Effector memory CD8-positive, alpha-beta T cell (primary cell): Measurements from ENCODE around the gene NAA10.

Source experiments
- ATAC-seq: fragments of 150-1000 bp; cut with Tn5 transposase; replicated peaks from 2 replicates; pipeline ENCODE4 v1.10.0; 2021; ENCODE audit warnings: mild to moderate bottlenecking, moderate library complexity
- DNase-seq, 3 experiments: peaks; one replicate each; pipeline ENCODE4 v3.0.0; 2021
- H3K27ac Mint-ChIP-seq, 2 donors: one replicate each; pipeline ENCODE4 v1.8.0; 2022; ENCODE audit warnings: mild to moderate bottlenecking in 2 of 2, mixed read lengths in 2 of 2, moderate library complexity in 2 of 2
- H3K27me3 Mint-ChIP-seq, 2 donors: one replicate each; pipeline ENCODE4 v1.8.0; 2022; ENCODE audit warnings: mixed read lengths in 2 of 2
- H3K36me3 Mint-ChIP-seq: one replicate; pipeline ENCODE4 v1.8.0; 2022; ENCODE audit warnings: mild to moderate bottlenecking, moderate library complexity, mixed read lengths; ENCODE audit not compliant: insufficient read depth
- H3K4me1 Mint-ChIP-seq, 2 donors: one replicate each; pipeline ENCODE4 v1.8.0; 2022; ENCODE audit warnings: low read depth in 2 of 2, mixed read lengths in 2 of 2
- H3K4me3 Mint-ChIP-seq, 2 donors: one replicate each; pipeline ENCODE4 v1.8.0; 2022; ENCODE audit warnings: mild to moderate bottlenecking in 2 of 2, mixed read lengths in 2 of 2, moderate library complexity in 2 of 2
- H3K9me3 Mint-ChIP-seq, 2 donors: one replicate each; pipeline ENCODE4 v1.8.0; 2022; ENCODE audit warnings: mixed read lengths in 2 of 2

Gene NAA10

DNA sequence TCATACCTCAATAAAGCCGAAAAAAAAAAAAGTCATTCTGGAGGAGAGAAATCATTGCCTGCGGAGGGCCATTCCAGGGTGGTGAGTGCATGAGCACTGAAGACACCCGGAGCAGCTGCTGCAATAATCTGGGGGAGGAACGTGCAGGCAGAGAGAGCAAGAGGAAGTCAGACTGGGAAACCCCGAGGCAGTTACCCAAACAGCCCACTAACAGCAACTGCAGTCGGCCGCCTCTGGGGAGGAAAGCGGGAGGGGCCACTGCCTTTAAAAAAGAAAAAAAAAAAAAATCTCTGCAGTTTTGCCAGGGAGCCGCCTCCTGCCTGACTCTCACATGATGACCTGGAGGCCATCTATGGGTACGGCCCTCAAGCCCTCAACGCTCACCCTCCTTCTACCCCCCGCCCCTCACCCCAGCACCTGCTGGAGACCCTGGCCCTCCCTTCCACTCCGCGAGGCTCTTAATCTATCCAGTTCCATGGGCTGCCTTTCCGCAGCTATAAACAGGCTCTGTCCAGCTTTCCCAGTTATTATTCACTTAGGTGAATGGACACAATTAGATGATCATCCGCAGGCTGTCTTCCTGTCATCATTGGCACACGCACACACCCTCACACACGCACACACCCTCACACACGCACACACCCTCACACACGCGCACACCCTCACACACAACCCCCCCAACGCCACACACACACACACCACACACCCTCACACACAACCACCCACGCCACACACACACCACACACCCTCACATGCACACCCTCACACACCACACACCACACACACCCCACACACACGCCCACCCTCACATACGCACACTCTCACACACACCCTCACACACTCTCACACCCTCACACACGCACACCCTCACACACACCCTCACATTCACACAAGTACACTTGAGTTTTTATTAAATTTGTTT, 33.7 kb downstream of the NAA10 start:
- Mint-ChIP-seq H3K4me3 (peak overlapping the region; percentile 60 to 64), H3K27me3 (no peaks in the 10 kb centered on the region), H3K36me3 (peaks cover 12% of the 10 kb centered on the region), H3K9me3 (no peaks in the 10 kb centered on the region), H3K27ac (peak overlapping the region; percentile 54 to 79), H3K4me1 (peaks cover 35 to 36% of the 10 kb centered on the region in 2 donors)
- ATAC-seq (peak; percentile 92), DNase-seq (peak; percentile 45 to 52 (median 46))

DNA sequence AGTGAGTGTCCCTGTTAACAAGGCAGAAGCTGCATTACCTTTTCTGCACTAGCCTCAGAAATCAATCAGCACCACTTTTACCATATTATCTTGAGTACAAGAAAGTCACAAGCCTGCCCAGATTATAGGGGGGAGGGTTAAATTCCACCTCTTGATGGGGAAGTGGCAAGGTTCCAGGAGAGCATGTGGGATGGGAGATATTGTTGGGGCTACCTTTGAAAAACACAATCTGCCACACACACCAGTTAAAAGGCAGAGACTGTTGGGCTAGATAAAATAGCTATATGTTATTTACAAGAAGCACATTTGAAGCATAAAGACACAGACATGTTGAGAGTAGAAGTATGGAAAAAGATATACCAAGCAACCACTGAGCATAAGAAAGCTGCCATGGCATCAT, 36.9 kb downstream of the NAA10 start:
- no peak for DNase-seq
- H3K4me1 Mint-ChIP-seq: peaks cover 14 to 16% of the 10 kb centered on the region in 2 donors
- peaks cover 0 to 2% of the 10 kb centered on the region in 2 donors for H3K27me3 Mint-ChIP-seq
- no peak for ATAC-seq
- peaks cover 9% of the 10 kb centered on the region for H3K36me3 Mint-ChIP-seq
- H3K27ac Mint-ChIP-seq: no peak overlapping the region
- no peaks in the 10 kb centered on the region for H3K9me3 Mint-ChIP-seq
- H3K4me3 Mint-ChIP-seq: no peak overlapping the region

DNA sequence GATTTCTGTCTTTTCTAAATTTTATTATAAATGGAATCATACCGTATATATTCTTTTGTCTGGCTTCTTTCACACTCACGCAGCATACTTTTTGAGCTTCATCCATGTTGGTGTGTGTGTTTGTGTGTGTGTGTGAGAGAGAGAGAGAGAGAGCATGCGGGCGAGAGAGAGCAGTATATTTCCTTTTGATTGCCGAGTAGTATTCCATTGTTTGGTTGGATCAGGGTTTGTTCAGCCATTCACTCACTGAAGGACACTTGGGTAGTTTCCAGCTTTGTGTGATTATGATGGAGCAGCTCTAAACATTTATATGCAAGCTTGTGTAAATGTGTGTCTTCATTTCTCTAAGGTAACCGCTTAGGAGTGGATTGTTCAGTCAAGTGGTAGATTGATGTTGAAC, 45.7 kb downstream of the NAA10 start:
- no peak for DNase-seq
- Mint-ChIP-seq H3K9me3 (no peaks in the 10 kb centered on the region), H3K27me3 (peaks cover 0 to 22% of the 10 kb centered on the region in 2 donors), H3K4me1 (no peaks in the 10 kb centered on the region), H3K4me3 (no peak overlapping the region), H3K36me3 (peaks cover 3% of the 10 kb centered on the region), H3K27ac (no peak overlapping the region)
- ATAC-seq: no peak

DNA sequence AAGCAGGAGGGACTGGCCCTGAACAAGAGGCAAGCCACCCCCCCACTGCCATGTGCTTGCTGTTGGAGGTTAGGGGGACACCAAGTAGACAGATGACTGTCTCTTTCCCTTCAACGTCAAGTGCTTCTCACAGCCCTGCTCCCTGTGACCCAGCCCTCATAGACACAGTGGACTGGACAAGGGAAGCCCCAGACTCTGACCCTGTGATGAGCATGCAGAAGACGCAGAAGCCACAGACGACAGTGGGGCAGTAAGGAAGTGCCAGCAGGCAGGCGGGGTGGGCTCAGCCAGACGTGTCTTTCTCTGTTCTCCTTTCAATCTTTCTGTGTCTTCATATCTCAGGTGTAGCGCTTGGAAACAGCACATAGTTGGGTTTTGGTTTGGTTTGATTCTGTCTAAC, 46.5 kb downstream of the NAA10 start:
- H3K27me3 Mint-ChIP-seq: peaks cover 0 to 29% of the 10 kb centered on the region in 2 donors

DNA sequence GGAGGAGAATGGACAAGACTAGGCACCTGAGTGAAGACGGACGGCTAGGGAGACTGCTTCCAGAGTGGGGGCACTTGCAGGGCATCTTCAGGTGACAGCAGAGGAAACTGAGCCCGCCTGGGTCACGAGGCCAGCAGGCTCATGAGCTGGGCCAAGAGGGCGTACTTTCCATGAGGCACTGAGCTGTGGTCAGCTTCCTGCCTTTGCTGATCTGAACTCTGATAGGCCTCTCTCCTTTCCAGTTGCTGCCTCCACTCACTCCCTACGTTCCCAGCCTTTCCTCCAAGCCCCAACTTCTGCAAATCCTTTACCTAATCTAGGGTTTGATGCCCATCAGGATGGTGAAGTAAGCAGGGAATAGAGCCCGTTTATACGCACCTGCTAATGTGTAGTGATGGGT, 47.5 kb downstream of the NAA10 start:
- Mint-ChIP-seq H3K4me1 (no peaks in the 10 kb centered on the region), H3K27ac (no peak overlapping the region), H3K36me3 (peaks cover 3% of the 10 kb centered on the region), H3K27me3 (peaks cover 2 to 31% of the 10 kb centered on the region in 2 donors), H3K4me3 (no peak overlapping the region), H3K9me3 (no peaks in the 10 kb centered on the region)
- DNase-seq: no peak
- no peak for ATAC-seq

More for the DNA sequence above, 46.5 kb downstream of the NAA10 start:
- H3K4me1 Mint-ChIP-seq: no peaks in the 10 kb centered on the region
- H3K4me3 Mint-ChIP-seq: no peak overlapping the region
- H3K27ac Mint-ChIP-seq: no peak overlapping the region
- peaks cover 3% of the 10 kb centered on the region for H3K36me3 Mint-ChIP-seq
- no peaks in the 10 kb centered on the region for H3K9me3 Mint-ChIP-seq
- DNase-seq: no peak
- peak; percentile 32 for ATAC-seq

GRCh38 chrX:153886915-153887314, 47.9 kb downstream of the NAA10 start:
- Mint-ChIP-seq H3K4me3 (peak overlapping the region in 1 of 2 donors; percentile 47), H3K36me3 (peaks cover 3% of the 10 kb centered on the region), H3K4me1 (no peaks in the 10 kb centered on the region), H3K27me3 (peaks cover 6 to 32% of the 10 kb centered on the region in 2 donors), H3K27ac (no peak overlapping the region), H3K9me3 (no peaks in the 10 kb centered on the region)
- DNase-seq (no peak), ATAC-seq (no peak)

DNA sequence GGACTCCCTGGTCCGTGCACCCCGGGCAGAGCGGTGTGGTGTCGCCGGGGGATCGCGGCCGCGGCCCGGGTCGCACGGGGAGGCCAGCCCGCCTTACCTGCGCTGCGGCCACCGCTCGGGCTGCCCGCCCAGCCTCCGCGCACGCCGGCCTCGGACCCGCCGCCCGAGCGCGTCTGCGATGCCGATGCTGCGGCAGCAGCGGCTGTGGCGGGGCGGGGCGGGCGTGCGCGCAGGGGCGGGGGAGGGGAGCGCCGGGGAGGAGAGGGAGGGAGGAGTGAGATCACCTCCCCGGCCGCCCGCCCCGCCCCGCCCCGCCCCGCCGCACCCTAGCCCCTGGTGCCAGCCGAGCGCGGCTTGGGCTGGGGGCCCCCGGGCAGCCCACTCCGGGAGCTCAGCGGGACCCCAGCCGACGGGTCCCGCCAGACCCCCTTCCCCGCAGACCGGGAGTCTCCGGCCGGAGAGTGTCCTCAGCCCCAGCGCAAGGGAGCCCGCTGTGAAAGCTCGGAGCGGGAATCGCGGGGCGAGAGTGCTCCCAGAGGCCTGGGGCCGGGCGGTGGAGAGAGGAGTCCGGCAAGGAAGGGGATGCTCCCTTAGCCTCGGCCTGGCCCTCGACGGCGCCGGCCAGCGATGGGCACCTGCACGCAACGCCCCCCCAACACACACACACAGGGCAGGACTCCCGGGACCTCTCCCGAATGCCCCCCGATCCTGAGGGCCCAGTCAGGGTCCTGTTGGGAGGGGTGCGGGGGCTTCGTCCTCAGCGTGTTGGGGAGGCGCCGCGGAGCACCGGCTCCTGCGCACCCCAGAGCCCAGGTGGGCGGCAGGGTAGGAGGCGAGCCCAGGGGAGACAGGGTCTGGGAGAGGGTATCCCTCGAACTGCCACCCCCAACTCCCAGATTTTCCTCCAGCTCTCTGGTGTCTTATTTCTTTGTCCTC, 48.6 kb downstream of the NAA10 start, which contains the start of gene L1CAM:
Gene L1CAM (minus strand): TSS at position 206 of the 936 bp plus-strand sequence. CDS start 10,337 bp downstream, outside the sequence.
- no peaks in the 10 kb centered on the region for H3K4me1 Mint-ChIP-seq
- no peak for DNase-seq
- peaks cover 3% of the 10 kb centered on the region for H3K36me3 Mint-ChIP-seq
- peak within 1 kb of the TSS in 1 of 2 donors; percentile 59 for H3K4me3 Mint-ChIP-seq
- no peaks in the 10 kb centered on the region for H3K9me3 Mint-ChIP-seq
- peak; percentile 51 for ATAC-seq
- peaks cover 6 to 33% of the 10 kb centered on the region in 2 donors for H3K27me3 Mint-ChIP-seq
- no peak within 1 kb of the TSS for H3K27ac Mint-ChIP-seq

GRCh38 chrX:153885208-153885787, 49.5 kb downstream of the NAA10 start:
- ATAC-seq (no peak), DNase-seq (no peak)
- Mint-ChIP-seq H3K27ac (no peak overlapping the region), H3K27me3 (peaks cover 6 to 36% of the 10 kb centered on the region in 2 donors), H3K9me3 (no peaks in the 10 kb centered on the region), H3K4me3 (peak overlapping the region in 1 of 2 donors; percentile 59), H3K4me1 (no peaks in the 10 kb centered on the region), H3K36me3 (peaks cover 3% of the 10 kb centered on the region)

DNA sequence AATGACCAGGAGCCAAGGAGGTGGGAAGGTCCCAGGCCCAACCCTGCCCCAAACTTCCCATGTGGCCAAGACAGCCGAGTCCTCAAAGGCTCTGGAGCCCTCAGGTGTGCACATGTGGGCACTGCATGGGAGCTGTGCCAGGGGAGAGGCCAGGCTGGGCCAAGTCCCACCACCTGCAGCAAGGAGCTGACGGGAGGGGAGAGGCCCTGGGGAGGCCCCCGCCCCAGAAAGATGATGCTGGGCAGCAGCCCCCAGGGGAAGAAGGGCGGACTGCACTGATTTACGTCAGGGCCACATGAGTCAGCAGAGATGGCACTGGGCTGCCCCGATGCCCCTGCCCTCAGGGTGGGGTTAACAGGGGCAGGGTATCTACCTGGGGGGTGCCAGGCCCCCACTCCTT, 50.2 kb downstream of the NAA10 start:
- peaks cover 6 to 43% of the 10 kb centered on the region in 2 donors for H3K27me3 Mint-ChIP-seq
- DNase-seq: no peak
- peak overlapping the region; percentile 15 to 59 for H3K4me3 Mint-ChIP-seq
- H3K36me3 Mint-ChIP-seq: peaks cover 3% of the 10 kb centered on the region
- no peak overlapping the region for H3K27ac Mint-ChIP-seq
- no peak for ATAC-seq
- H3K9me3 Mint-ChIP-seq: no peaks in the 10 kb centered on the region
- H3K4me1 Mint-ChIP-seq: no peaks in the 10 kb centered on the region

DNA sequence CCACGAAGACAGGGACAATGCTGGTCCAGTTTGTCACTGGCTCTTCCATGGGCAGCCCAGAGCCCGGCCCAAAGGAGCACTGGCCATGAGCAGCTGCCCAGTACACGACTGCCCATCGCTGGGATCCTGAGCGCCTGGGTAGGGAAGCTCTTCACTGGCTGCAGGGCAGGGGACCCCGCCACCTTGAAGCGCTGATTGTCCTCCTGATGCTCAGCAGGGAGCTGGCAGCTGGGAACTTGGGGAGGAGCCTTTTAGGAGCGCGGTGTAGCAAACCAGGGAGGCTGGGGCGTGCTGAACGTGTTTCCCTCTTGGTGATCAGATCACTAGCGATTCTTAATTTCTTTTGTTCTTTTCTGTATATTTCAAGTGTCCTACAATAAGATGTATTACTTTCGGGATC, 50.7 kb downstream of the NAA10 start:
- Mint-ChIP-seq H3K4me1 (peaks cover 0 to under 1% of the 10 kb centered on the region in 2 donors), H3K4me3 (peak overlapping the region; percentile 10 to 15), H3K27ac (no peak overlapping the region), H3K27me3 (peaks cover 9 to 48% of the 10 kb centered on the region in 2 donors), H3K9me3 (no peaks in the 10 kb centered on the region), H3K36me3 (peaks cover 3% of the 10 kb centered on the region)
- ATAC-seq: no peak
- no peak for DNase-seq

GRCh38 chrX:153883163-153883843, 51.5 kb downstream of the NAA10 start:
- DNase-seq: no peak
- H3K4me1 Mint-ChIP-seq: peaks cover 0 to 4% of the 10 kb centered on the region in 2 donors
- H3K9me3 Mint-ChIP-seq: no peaks in the 10 kb centered on the region
- H3K36me3 Mint-ChIP-seq: peaks cover 3% of the 10 kb centered on the region
- H3K27me3 Mint-ChIP-seq: peaks cover 16 to 56% of the 10 kb centered on the region in 2 donors
- ATAC-seq: no peak
- no peak overlapping the region for H3K4me3 Mint-ChIP-seq
- no peak overlapping the region for H3K27ac Mint-ChIP-seq

- ATAC-seq (no peak), DNase-seq (no peak)
These were observed 52.3 kb downstream of the NAA10 start for GRCh38 chrX:153882557-153882956.

More at GRCh38 chrX:153882557-153882956, 52.3 kb downstream of the NAA10 start:
- peaks cover 0 to 4% of the 10 kb centered on the region in 2 donors for H3K4me1 Mint-ChIP-seq
- H3K27ac Mint-ChIP-seq: no peak overlapping the region
- peaks cover 3% of the 10 kb centered on the region for H3K36me3 Mint-ChIP-seq
- no peaks in the 10 kb centered on the region for H3K9me3 Mint-ChIP-seq
- H3K4me3 Mint-ChIP-seq: no peak overlapping the region
- peaks cover 21 to 63% of the 10 kb centered on the region in 2 donors for H3K27me3 Mint-ChIP-seq
